ENCODE results near the gene ARID2. TPM values are rescaled to one million over a fixed set of nuclear protein-coding genes. Genes with fewer than 3 reads are reported as not detected.

Gene ARID2
- total RNA-seq, 2 experiments from 2014 or later: 48.1 to 49.3 TPM

DNA sequence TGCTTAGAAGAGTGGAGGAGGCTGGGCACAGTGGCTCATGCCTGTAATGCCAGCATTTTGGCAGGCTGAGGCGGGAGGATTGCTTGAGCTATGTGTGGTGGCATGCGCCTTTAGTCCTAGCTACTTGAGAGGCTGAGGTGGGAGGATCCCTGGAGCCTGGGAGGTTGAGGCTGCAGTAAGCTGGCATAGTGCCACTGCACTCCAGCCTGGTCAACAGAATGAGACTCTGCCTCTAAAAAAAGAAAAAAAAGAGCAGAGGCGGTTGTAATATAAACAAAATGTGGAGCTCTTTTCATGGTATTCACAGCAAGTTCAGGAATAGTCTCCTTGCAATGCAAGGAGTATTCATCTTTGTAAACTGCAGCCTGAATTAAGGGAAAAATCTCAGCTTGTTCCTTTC lies 27.2 kb downstream of the ARID2 start:
- no peak overlapping the region for H3K27ac Mint-ChIP-seq
- H3K27me3 Mint-ChIP-seq: no peaks in the 10 kb centered on the region
- DNase-seq (no peak), ATAC-seq (ENCODE audit: low read depth) (no peak)
- peaks cover 24% of the 10 kb centered on the region for H3K36me3 Mint-ChIP-seq
- no peaks in the 10 kb centered on the region for H3K9me3 Mint-ChIP-seq
- POLR2A ChIA-PET: no interaction called here
- no peak overlapping the region for H3K4me3 Mint-ChIP-seq
- H3K4me1 Mint-ChIP-seq: peaks cover 9% of the 10 kb centered on the region

GRCh38 chr12:45757172-45757571 lies 27.7 kb downstream of the ARID2 start:
- Mint-ChIP-seq H3K4me3 (no peak overlapping the region), H3K36me3 (peaks cover 23% of the 10 kb centered on the region)
- POLR2A ChIA-PET: no interaction called here

GRCh38 chr12:45760333-45760732 lies 30.8 kb downstream of the ARID2 start:
- H3K9me3 Mint-ChIP-seq: no peaks in the 10 kb centered on the region
- H3K4me1 Mint-ChIP-seq: peaks cover 14% of the 10 kb centered on the region
- no peak overlapping the region for H3K4me3 Mint-ChIP-seq
- DNase-seq (no peak), ATAC-seq (ENCODE audit: low read depth) (no peak)
- H3K27me3 Mint-ChIP-seq: no peaks in the 10 kb centered on the region
- POLR2A ChIA-PET: no interaction called here
- H3K27ac Mint-ChIP-seq: no peak overlapping the region
- H3K36me3 Mint-ChIP-seq: peaks cover 13% of the 10 kb centered on the region

More at GRCh38 chr12:45757172-45757571, 27.7 kb downstream of the ARID2 start:
- Mint-ChIP-seq H3K9me3 (no peaks in the 10 kb centered on the region), H3K27me3 (no peaks in the 10 kb centered on the region), H3K4me1 (peaks cover 9% of the 10 kb centered on the region), H3K27ac (no peak overlapping the region)
- ATAC-seq (ENCODE audit: low read depth): no peak
- no peak for DNase-seq

DNA sequence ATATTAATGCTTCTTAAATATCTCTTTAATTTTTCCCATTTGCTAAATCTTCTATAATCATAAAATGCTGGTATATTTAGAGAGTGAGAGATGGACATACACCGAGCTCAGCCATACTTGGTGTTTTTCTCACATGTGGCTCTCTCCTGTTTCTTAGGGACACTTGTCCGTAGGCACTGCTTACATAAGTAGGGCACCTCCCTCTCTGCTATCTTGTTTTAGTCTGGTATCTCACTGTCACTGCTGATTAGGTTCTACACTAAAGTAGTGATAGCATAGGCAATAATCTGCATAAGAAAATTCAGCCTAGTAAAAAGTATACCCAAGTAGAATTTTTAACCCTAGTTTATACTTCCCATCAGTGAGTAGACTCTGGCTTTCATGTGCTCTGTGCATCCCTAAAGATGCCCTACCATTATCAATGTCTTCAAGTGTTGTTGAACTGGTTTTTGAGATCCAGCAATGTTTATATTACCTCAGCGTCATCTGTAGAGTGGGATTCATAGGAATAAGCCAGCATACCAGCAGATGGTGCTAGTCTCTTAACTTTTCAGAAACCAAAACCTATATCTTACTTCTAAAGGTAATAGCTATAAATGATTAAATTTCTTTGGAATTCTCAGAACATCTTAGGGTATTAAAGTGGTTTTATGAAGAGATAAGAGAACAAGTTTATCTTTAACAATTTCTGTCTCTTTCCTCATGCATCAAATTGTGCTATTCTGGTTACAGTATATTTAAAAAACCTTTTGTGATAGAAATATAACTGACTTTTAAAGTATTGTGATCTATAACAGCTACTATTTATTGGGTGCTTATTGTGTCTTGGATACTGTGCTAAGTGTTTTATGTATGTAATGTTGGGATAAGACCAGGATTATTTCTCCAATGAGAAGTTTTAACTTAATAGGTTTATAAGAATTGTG lies 32.9 kb downstream of the ARID2 start:
- POLR2A ChIA-PET: no interaction called here
- Mint-ChIP-seq H3K36me3 (peaks cover 16% of the 10 kb centered on the region), H3K27me3 (no peaks in the 10 kb centered on the region), H3K9me3 (peaks cover 2% of the 10 kb centered on the region), H3K4me1 (peaks cover 13% of the 10 kb centered on the region), H3K4me3 (no peak overlapping the region), H3K27ac (no peak overlapping the region)
- DNase-seq (no peak), ATAC-seq (ENCODE audit: low read depth) (no peak)

GRCh38 chr12:45763381-45763780 lies 33.9 kb downstream of the ARID2 start:
- H3K27me3 Mint-ChIP-seq: no peaks in the 10 kb centered on the region
- DNase-seq (no peak), ATAC-seq (ENCODE audit: low read depth) (no peak)
- peaks cover 5% of the 10 kb centered on the region for H3K9me3 Mint-ChIP-seq
- H3K27ac Mint-ChIP-seq: no peak overlapping the region
- H3K4me1 Mint-ChIP-seq: peaks cover 18% of the 10 kb centered on the region
- peaks cover 26% of the 10 kb centered on the region for H3K36me3 Mint-ChIP-seq
- H3K4me3 Mint-ChIP-seq: no peak overlapping the region
- POLR2A ChIA-PET: interaction anchor here (0.6 kb wide), 1 partner anchor 36 kb away, joined by 3 read pairs; no protein-coding TSS in a partner anchor

GRCh38 chr12:45768194-45768593 lies 38.7 kb downstream of the ARID2 start:
- POLR2A ChIA-PET: no interaction called here
- no peak for ATAC-seq (ENCODE audit: low read depth)
- Mint-ChIP-seq H3K9me3 (peaks cover 10% of the 10 kb centered on the region), H3K4me1 (peaks cover 13% of the 10 kb centered on the region), H3K27me3 (no peaks in the 10 kb centered on the region), H3K27ac (no peak overlapping the region), H3K4me3 (no peak overlapping the region), H3K36me3 (peaks cover 44% of the 10 kb centered on the region)
- no peak for DNase-seq

GRCh38 chr12:45773747-45774146 lies 44.2 kb downstream of the ARID2 start:
- Mint-ChIP-seq H3K9me3 (peaks cover 1% of the 10 kb centered on the region), H3K4me3 (no peak overlapping the region), H3K36me3 (peaks cover 14% of the 10 kb centered on the region), H3K4me1 (peaks cover 8% of the 10 kb centered on the region), H3K27me3 (no peaks in the 10 kb centered on the region), H3K27ac (no peak overlapping the region)
- POLR2A ChIA-PET: no interaction called here
- ATAC-seq (ENCODE audit: low read depth) (no peak), DNase-seq (no peak)

DNA sequence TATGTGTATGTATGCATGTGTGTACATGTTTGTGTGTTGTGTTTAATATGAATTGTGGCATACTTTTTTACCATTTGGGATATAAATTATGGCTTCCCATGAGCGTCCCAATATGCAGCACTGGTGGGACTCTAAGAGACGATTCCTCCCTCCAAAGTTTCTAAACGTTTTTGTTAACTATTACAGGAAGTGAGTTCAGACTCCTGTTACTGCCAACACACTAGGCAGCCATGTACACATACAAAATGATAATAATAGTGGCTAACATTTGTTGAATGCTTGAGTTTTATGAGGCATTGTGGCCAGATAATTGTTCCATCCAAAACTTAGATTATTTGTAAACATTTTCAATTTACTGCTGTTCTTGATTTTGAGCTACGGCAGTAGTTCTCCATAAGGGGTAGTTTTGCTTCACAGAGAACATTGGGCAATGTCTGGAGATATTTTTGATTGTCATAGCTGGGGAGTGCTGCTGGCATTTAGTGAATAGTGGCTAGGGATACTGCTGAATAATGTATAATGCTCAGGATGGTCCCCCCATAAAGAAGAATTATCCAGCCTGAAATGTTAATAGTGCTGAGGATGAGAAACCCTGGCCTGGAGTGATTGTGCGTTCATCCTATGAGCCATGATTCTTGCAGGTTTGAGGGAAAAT lies 45.1 kb downstream of the ARID2 start:
- no peaks in the 10 kb centered on the region for H3K27me3 Mint-ChIP-seq
- no peak overlapping the region for H3K4me3 Mint-ChIP-seq
- no peaks in the 10 kb centered on the region for H3K9me3 Mint-ChIP-seq
- H3K4me1 Mint-ChIP-seq: peaks cover 8% of the 10 kb centered on the region
- no peak for ATAC-seq (ENCODE audit: low read depth)
- no peak for DNase-seq
- POLR2A ChIA-PET: no interaction called here
- H3K36me3 Mint-ChIP-seq: peaks cover 7% of the 10 kb centered on the region
- no peak overlapping the region for H3K27ac Mint-ChIP-seq

DNA sequence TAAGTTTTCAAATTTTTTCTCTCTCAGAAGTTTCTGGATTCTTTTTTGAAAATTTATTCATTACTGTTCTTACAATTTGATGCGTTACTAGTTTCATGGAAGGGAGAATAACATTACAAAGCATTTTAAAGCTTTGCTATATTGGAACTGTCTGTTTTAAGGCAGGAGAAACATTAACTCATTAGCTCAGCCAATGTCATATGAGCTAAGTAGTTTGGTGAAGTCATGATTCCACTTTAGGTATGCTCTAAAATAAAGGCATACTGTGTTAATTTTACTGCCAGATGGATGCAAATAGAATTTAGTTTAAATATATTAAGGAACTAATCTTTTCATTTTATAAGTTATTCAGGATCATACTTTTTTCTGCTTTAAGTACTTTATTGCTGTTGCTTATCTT lies 46.0 kb downstream of the ARID2 start:
- DNase-seq: no peak
- peaks cover 8% of the 10 kb centered on the region for H3K4me1 Mint-ChIP-seq
- H3K9me3 Mint-ChIP-seq: no peaks in the 10 kb centered on the region
- H3K27me3 Mint-ChIP-seq: no peaks in the 10 kb centered on the region
- no peak overlapping the region for H3K4me3 Mint-ChIP-seq
- POLR2A ChIA-PET: no interaction called here
- no peak for ATAC-seq (ENCODE audit: low read depth)
- peaks cover 10% of the 10 kb centered on the region for H3K36me3 Mint-ChIP-seq
- no peak overlapping the region for H3K27ac Mint-ChIP-seq

DNA sequence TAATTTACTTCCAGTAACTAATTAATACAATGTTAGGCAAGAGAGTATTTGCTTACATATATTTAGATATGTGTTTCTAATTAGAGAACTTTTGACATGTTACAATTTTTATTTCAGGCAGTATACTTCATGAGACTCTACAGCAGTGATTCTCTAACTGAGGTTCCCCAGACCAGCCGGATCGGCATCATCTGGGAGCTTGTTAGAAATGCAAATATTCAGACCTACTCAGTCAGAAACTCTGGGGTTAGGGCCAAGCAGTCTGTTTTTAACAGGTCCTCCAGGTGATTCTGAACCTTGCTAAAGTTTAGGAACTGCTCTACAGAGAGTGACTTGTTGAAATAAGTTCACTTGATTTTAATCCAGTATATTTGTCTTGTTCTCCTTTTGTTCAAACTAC lies 46.5 kb downstream of the ARID2 start:
- ATAC-seq (ENCODE audit: low read depth) (no peak), DNase-seq (no peak)
- Mint-ChIP-seq H3K4me1 (peaks cover 8% of the 10 kb centered on the region), H3K9me3 (no peaks in the 10 kb centered on the region), H3K36me3 (peaks cover 6% of the 10 kb centered on the region), H3K4me3 (no peak overlapping the region), H3K27me3 (no peaks in the 10 kb centered on the region), H3K27ac (no peak overlapping the region)
- POLR2A ChIA-PET: interaction anchor here (0.7 kb wide), 1 partner anchor 40 kb away, joined by 5 read pairs; no protein-coding TSS in a partner anchor

- H3K4me3 Mint-ChIP-seq: no peak overlapping the region
- ATAC-seq (ENCODE audit: low read depth): no peak
- H3K4me1 Mint-ChIP-seq: no peaks in the 10 kb centered on the region
- no peak for DNase-seq
- H3K9me3 Mint-ChIP-seq: no peaks in the 10 kb centered on the region
- no peak overlapping the region for H3K27ac Mint-ChIP-seq
- H3K36me3 Mint-ChIP-seq: peaks cover 4% of the 10 kb centered on the region
- POLR2A ChIA-PET: no interaction called here
- no peaks in the 10 kb centered on the region for H3K27me3 Mint-ChIP-seq
Observed at GRCh38 chr12:45779936-45780335, 50.4 kb downstream of the ARID2 start.

GRCh38 chr12:45781080-45781479 lies 51.6 kb downstream of the ARID2 start:
- Mint-ChIP-seq H3K4me3 (no peak overlapping the region), H3K36me3 (peaks cover 4% of the 10 kb centered on the region), H3K27ac (no peak overlapping the region), H3K27me3 (no peaks in the 10 kb centered on the region), H3K9me3 (no peaks in the 10 kb centered on the region), H3K4me1 (no peaks in the 10 kb centered on the region)
- POLR2A ChIA-PET: no interaction called here
- ATAC-seq (ENCODE audit: low read depth) (no peak), DNase-seq (no peak)

DNA sequence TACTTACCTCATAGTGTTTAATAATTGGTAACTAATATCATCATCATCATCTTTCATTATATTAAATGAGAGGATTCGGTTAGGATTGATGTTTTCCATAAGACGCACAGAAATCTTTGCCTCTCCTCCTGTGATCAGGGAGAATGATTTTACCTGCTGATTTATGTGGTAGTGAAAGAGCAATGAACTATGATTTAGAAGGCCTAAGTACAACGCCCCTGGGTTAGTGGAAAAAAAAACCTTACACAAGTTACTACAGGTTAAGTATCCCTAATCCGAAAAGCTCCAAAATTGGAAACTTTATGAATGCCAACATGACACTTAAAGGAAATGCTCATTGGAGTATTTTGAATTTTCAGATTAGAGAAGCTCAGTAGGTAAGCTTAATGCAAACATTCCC lies 55.8 kb downstream of the ARID2 start:
- POLR2A ChIA-PET: no interaction called here
- no peak for ATAC-seq (ENCODE audit: low read depth)
- H3K27ac Mint-ChIP-seq: no peak overlapping the region

DNA sequence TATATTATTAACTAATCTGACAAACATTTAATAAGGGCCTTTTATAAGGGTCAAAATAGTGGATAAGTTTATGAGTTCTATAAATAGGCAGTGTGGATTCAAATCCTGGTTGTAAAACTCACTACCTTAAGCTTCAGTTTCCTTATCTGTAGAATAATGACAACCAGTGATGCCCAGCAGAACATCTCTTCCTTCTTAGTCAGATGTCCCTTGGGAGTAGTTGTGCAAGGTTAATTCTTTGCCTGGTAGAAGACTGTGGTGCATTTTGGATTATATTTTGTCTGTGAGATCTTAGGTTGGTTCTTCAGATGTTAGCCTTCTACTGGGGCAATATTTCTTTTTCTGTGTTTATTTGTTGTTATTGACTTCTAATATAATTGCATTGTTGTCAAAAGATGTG lies 59.5 kb downstream of the ARID2 start:
- no peaks in the 10 kb centered on the region for H3K4me1 Mint-ChIP-seq
- DNase-seq: no peak
- POLR2A ChIA-PET: no interaction called here
- peaks cover 5% of the 10 kb centered on the region for H3K36me3 Mint-ChIP-seq
- no peak overlapping the region for H3K27ac Mint-ChIP-seq
- no peak for ATAC-seq (ENCODE audit: low read depth)
- no peaks in the 10 kb centered on the region for H3K9me3 Mint-ChIP-seq
- H3K4me3 Mint-ChIP-seq: no peak overlapping the region
- no peaks in the 10 kb centered on the region for H3K27me3 Mint-ChIP-seq

More for the DNA sequence above, 55.8 kb downstream of the ARID2 start:
- DNase-seq: no peak
- H3K36me3 Mint-ChIP-seq: peaks cover under 1% of the 10 kb centered on the region
- no peak overlapping the region for H3K4me3 Mint-ChIP-seq
- no peaks in the 10 kb centered on the region for H3K4me1 Mint-ChIP-seq
- H3K27me3 Mint-ChIP-seq: no peaks in the 10 kb centered on the region
- H3K9me3 Mint-ChIP-seq: no peaks in the 10 kb centered on the region
